Vagina (tissue), 2 donors: ENCODE results near the gene DBH. TPM values are rescaled to one million over a fixed set of nuclear protein-coding genes. Genes with fewer than 3 reads are reported as not detected.

Experiments
- DNase-seq, 2 donors: peaks; one replicate each; pipeline ENCODE4 v3.0.0-alpha.2; 2017; ENCODE audit errors: extremely low spot score in 2 of 2
- H3K27ac ChIP-seq: fragments of 200-600 bp; sonication (generic); one replicate; pipeline ENCODE4 v1.5.1; 2019
- H3K27me3 ChIP-seq: fragments of 200-600 bp; sonication (generic); one replicate; pipeline ENCODE4 v1.5.1; 2019
- H3K36me3 ChIP-seq, 2 donors: fragments of 200-600 bp; sonication (generic); one replicate each; pipeline ENCODE4 v1.5.1; 2017 to 2019
- H3K4me1 ChIP-seq: fragments of 200-600 bp; sonication (generic); one replicate; pipeline ENCODE4 v1.5.1; 2019
- H3K4me3 ChIP-seq, 2 donors: fragments of 200-600 bp; sonication (generic); 1 replicate in 1 of 2; 2 replicates in 1 of 2; pipeline ENCODE4 v1.5.1; 2016 to 2019
- H3K9me3 ChIP-seq: fragments of 200-600 bp; sonication (generic); one replicate; pipeline ENCODE4 v1.5.1; 2019
- CTCF ChIP-seq, 3 experiments: fragments of 450-650 bp in 2 of 3; fragments of 200-600 bp in 1 of 3; sonication (generic) in 1 of 3; IDR thresholded peaks; one replicate each; pipeline ENCODE4 v1.5.1; 2017 to 2019; ENCODE audit warnings: antibody characterized with exemption in 3 of 3, mild to moderate bottlenecking in 2 of 3, moderate library complexity in 2 of 3
- POLR2A ChIP-seq, 2 donors: fragments of 450-650 bp; IDR thresholded peaks; one replicate each; pipeline ENCODE4 v1.6.1; 2017; ENCODE audit warnings: antibody characterized with exemption in 2 of 2, mild to moderate bottlenecking in 2 of 2, moderate library complexity in 2 of 2
- POLR2AphosphoS5 ChIP-seq, 2 donors: sonication (generic); formaldehyde crosslinking; IDR thresholded peaks; one replicate each; pipeline ENCODE4 v1.9.0; 2017; ENCODE audit warnings: antibody characterized with exemption in 2 of 2, mild to moderate bottlenecking in 2 of 2, low read depth in 1 of 2; ENCODE audit not compliant: insufficient read depth in 1 of 2
- intact Hi-C: fragments of 100-400 bp; cut with DNase I; formaldehyde crosslinking; loops from one replicate; pipeline ENCODE4 v1.15.1; 2023
- total RNA-seq: library from RNA; depleted of rRNA; stranded (reverse); fragments of >200 nt; gene quantifications from one replicate; pipeline ENCODE4 v1.2.3, GENCODE V29; 2016

The DBH gene
- total RNA-seq, 1 donor from 2014 or later: 12.0 TPM

- Histone ChIP-seq H3K4me3 (no peak overlapping the region), H3K27ac (no peak overlapping the region), H3K4me1 (no peaks in the 10 kb centered on the region), H3K36me3 (no peaks in the 10 kb centered on the region), H3K27me3 (no peaks in the 10 kb centered on the region), H3K9me3 (no peaks in the 10 kb centered on the region)
- intact Hi-C loops: no loop called here
- DNase-seq: no peak
- TF ChIP-seq POLR2A (IDR thresholded peaks at IDR 0.05) (no peak), POLR2AphosphoS5 (IDR thresholded peaks at IDR 0.05; ENCODE audit: insufficient read depth in 1 of 2, low read depth in 1 of 2) (no peak), CTCF (IDR thresholded peaks at IDR 0.05) (no peak)
Measured at GRCh38 chr9:133645021-133645765, 9.0 kb downstream of the DBH start.

GRCh38 chr9:133647148-133647547 lies 11.0 kb downstream of the DBH start:
- intact Hi-C loops: loop anchor here (2.0 kb wide), 1 partner anchor 72 kb away; no protein-coding TSS in a partner anchor
- H3K4me3 ChIP-seq: no peak overlapping the region
- DNase-seq: no peak
- no peak overlapping the region for H3K27ac ChIP-seq
- no peaks in the 10 kb centered on the region for H3K36me3 ChIP-seq
- no peaks in the 10 kb centered on the region for H3K27me3 ChIP-seq
- no peaks in the 10 kb centered on the region for H3K4me1 ChIP-seq
- no peaks in the 10 kb centered on the region for H3K9me3 ChIP-seq
- no peak for TF ChIP-seq CTCF (IDR thresholded peaks at IDR 0.05)
- no peak for TF ChIP-seq POLR2AphosphoS5 (IDR thresholded peaks at IDR 0.05; ENCODE audit: insufficient read depth in 1 of 2, low read depth in 1 of 2)
- no peak for TF ChIP-seq POLR2A (IDR thresholded peaks at IDR 0.05)

- H3K4me1 ChIP-seq: no peaks in the 10 kb centered on the region
- TF ChIP-seq POLR2A (IDR thresholded peaks at IDR 0.05) (no peak), CTCF (IDR thresholded peaks at IDR 0.05) (no peak), POLR2AphosphoS5 (IDR thresholded peaks at IDR 0.05; ENCODE audit: insufficient read depth in 1 of 2, low read depth in 1 of 2) (no peak)
- H3K9me3 ChIP-seq: no peaks in the 10 kb centered on the region
- intact Hi-C loops: loop anchor here (2.0 kb wide), 1 partner anchor 71 kb away; no protein-coding TSS in a partner anchor
- no peaks in the 10 kb centered on the region for H3K36me3 ChIP-seq
- DNase-seq: no peak
- no peaks in the 10 kb centered on the region for H3K27me3 ChIP-seq
- no peak overlapping the region for H3K4me3 ChIP-seq
- H3K27ac ChIP-seq: no peak overlapping the region
Measured at GRCh38 chr9:133647765-133648469, 11.8 kb downstream of the DBH start.

GRCh38 chr9:133649194-133649593 lies 13.0 kb downstream of the DBH start:
- intact Hi-C loops: no loop called here

GRCh38 chr9:133650026-133650425 lies 13.9 kb downstream of the DBH start:
- H3K4me1 ChIP-seq: no peaks in the 10 kb centered on the region
- H3K9me3 ChIP-seq: no peaks in the 10 kb centered on the region
- TF ChIP-seq POLR2A (IDR thresholded peaks at IDR 0.05) (no peak), POLR2AphosphoS5 (IDR thresholded peaks at IDR 0.05; ENCODE audit: insufficient read depth in 1 of 2, low read depth in 1 of 2) (no peak), CTCF (IDR thresholded peaks at IDR 0.05) (no peak)
- intact Hi-C loops: no loop called here
- H3K4me3 ChIP-seq: no peak overlapping the region
- no peak overlapping the region for H3K27ac ChIP-seq
- no peaks in the 10 kb centered on the region for H3K27me3 ChIP-seq
- no peak for DNase-seq
- H3K36me3 ChIP-seq: no peaks in the 10 kb centered on the region

More at GRCh38 chr9:133649194-133649593, 13.0 kb downstream of the DBH start:
- Histone ChIP-seq H3K27me3 (no peaks in the 10 kb centered on the region), H3K9me3 (no peaks in the 10 kb centered on the region), H3K4me3 (no peak overlapping the region), H3K4me1 (no peaks in the 10 kb centered on the region), H3K36me3 (no peaks in the 10 kb centered on the region), H3K27ac (no peak overlapping the region)
- DNase-seq: no peak
- no peak for TF ChIP-seq POLR2A (IDR thresholded peaks at IDR 0.05)
